Bronchial epithelial cell (primary cell): ENCODE measurements around the gene SUSD6. TPM values are rescaled to one million over a fixed set of nuclear protein-coding genes. Genes with fewer than 3 reads are reported as not detected.

Experiments used
- DNase-seq: peaks from one replicate; pipeline ENCODE4 v3.0.0-alpha.2; 2010; ENCODE audit warnings: low read depth
- FAIRE-seq: peaks from 2 replicates; lab custom pipeline; 2011; peaks lifted over from hg19 to GRCh38; lab: Jason Lieb, UNC
- H3K27me3 ChIP-seq: 2 replicates; pipeline ENCODE4 v1.5.1; 2011; ENCODE audit warnings: low read length; ENCODE audit not compliant: control insufficient read depth, insufficient read depth
- H3K36me3 ChIP-seq: 2 replicates; pipeline ENCODE4 v1.5.1; 2011; ENCODE audit warnings: low read length; ENCODE audit not compliant: control insufficient read depth, insufficient read depth
- H3K4me3 ChIP-seq: 2 replicates; pipeline ENCODE4 v1.5.1; 2011; ENCODE audit warnings: mild to moderate bottlenecking, low read depth, low read length, control low read depth
- total RNA-seq: library from RNA; depleted of rRNA; stranded (reverse); fragments of >200 nt; gene quantifications from 2 replicates; pipeline ENCODE4 v1.2.1, GENCODE V29; 2014
- TF ChIP-seq, protein P1 (sequence below): IDR thresholded peaks from 2 replicates; pipeline ENCODE4 v1.5.1; 2011; ENCODE audit warnings: mild to moderate bottlenecking, moderate library complexity, low read length, control low read depth, inconsistent platforms; ENCODE audit not compliant: insufficient read depth, severe bottlenecking

Gene SUSD6
- total RNA-seq, 1 donor from 2014 or later: 3.9 TPM

- FAIRE-seq: peak; percentile 75
- H3K4me3 ChIP-seq: no peak overlapping the region
Measured at GRCh38 chr14:69685218-69685616, 73.8 kb downstream of the SUSD6 start.

GRCh38 chr14:69685716-69686115 lies 74.3 kb downstream of the SUSD6 start:
- FAIRE-seq (no peak), DNase-seq (peak; percentile 75)
- Histone ChIP-seq H3K27me3 (no peaks in the 10 kb centered on the region), H3K4me3 (no peak overlapping the region), H3K36me3 (peaks cover 1% of the 10 kb centered on the region)
- TF ChIP-seq, protein P1, sequence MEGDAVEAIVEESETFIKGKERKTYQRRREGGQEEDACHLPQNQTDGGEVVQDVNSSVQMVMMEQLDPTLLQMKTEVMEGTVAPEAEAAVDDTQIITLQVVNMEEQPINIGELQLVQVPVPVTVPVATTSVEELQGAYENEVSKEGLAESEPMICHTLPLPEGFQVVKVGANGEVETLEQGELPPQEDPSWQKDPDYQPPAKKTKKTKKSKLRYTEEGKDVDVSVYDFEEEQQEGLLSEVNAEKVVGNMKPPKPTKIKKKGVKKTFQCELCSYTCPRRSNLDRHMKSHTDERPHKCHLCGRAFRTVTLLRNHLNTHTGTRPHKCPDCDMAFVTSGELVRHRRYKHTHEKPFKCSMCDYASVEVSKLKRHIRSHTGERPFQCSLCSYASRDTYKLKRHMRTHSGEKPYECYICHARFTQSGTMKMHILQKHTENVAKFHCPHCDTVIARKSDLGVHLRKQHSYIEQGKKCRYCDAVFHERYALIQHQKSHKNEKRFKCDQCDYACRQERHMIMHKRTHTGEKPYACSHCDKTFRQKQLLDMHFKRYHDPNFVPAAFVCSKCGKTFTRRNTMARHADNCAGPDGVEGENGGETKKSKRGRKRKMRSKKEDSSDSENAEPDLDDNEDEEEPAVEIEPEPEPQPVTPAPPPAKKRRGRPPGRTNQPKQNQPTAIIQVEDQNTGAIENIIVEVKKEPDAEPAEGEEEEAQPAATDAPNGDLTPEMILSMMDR: peak; percentile 6

More at GRCh38 chr14:69685218-69685616, 73.8 kb downstream of the SUSD6 start:
- DNase-seq: peak; percentile 99
- Histone ChIP-seq H3K36me3 (peaks cover 1% of the 10 kb centered on the region), H3K27me3 (no peaks in the 10 kb centered on the region)
- TF ChIP-seq, protein P1: no peak

GRCh38 chr14:69687606-69688298 lies 76.4 kb downstream of the SUSD6 start:
- TF ChIP-seq, protein P1: no peak
- Histone ChIP-seq H3K4me3 (no peak overlapping the region), H3K27me3 (no peaks in the 10 kb centered on the region), H3K36me3 (peaks cover 1% of the 10 kb centered on the region)
- no peak for FAIRE-seq
- no peak for DNase-seq

- Histone ChIP-seq H3K27me3 (no peaks in the 10 kb centered on the region), H3K36me3 (peaks cover 1% of the 10 kb centered on the region), H3K4me3 (no peak overlapping the region)
- DNase-seq: no peak
- no peak for FAIRE-seq
- TF ChIP-seq, protein P1: no peak
Measured at GRCh38 chr14:69688299-69688649, 76.9 kb downstream of the SUSD6 start.

GRCh38 chr14:69690042-69690441 lies 78.6 kb downstream of the SUSD6 start:
- FAIRE-seq: no peak
- H3K36me3 ChIP-seq: peaks cover 1% of the 10 kb centered on the region
- no peak for DNase-seq

More at GRCh38 chr14:69690042-69690441, 78.6 kb downstream of the SUSD6 start:
- TF ChIP-seq, protein P1: no peak
- Histone ChIP-seq H3K4me3 (no peak overlapping the region), H3K27me3 (no peaks in the 10 kb centered on the region)
